Measurements from ENCODE around the gene NCDN.

The NCDN gene

DNA sequence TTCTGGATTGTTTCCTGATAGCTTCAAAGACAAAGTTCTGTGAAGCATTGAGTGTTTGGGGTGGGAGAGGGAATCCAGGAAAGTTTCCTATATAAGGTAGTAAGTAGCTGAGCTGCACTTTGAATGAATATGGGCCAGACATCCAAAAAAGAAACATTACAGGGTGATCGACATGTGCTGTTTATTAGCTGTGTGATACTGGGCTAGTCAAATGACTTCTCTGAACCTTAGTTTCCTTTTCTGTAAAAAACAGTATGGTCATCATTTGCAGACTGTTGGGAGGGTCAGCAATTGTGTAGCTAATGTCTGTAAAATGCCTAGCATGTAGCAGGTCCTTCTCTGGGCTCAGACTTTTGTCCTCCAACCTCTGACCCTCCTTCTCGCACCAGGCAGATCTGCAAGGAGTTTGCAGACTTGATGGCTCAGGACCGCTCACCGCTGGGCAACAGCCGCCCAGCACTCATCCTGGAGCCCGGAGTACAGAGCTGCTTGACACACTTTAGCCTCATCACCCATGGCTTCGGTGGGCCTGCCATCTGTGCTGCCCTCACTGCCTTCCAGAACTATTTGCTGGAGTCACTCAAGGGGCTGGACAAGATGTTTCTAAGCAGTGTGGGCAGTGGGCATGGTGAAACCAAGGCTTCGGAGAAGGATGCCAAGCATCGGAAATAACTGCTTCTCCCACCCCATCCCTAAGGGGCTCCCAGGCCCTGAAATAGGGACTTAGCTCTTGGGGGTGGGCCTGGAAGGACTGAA is 36.6 kb downstream of the NCDN start:
- TF ChIP-seq, protein P1, sequence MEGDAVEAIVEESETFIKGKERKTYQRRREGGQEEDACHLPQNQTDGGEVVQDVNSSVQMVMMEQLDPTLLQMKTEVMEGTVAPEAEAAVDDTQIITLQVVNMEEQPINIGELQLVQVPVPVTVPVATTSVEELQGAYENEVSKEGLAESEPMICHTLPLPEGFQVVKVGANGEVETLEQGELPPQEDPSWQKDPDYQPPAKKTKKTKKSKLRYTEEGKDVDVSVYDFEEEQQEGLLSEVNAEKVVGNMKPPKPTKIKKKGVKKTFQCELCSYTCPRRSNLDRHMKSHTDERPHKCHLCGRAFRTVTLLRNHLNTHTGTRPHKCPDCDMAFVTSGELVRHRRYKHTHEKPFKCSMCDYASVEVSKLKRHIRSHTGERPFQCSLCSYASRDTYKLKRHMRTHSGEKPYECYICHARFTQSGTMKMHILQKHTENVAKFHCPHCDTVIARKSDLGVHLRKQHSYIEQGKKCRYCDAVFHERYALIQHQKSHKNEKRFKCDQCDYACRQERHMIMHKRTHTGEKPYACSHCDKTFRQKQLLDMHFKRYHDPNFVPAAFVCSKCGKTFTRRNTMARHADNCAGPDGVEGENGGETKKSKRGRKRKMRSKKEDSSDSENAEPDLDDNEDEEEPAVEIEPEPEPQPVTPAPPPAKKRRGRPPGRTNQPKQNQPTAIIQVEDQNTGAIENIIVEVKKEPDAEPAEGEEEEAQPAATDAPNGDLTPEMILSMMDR (IDR thresholded peaks at IDR 0.05; ENCODE audit: low read depth, low read length, missing control alignments) = no peak
- DNase-seq (ENCODE audit: low read depth) = no peak
- in situ Hi-C loops (cut with HindIII; ENCODE audit: low sequenced_read_pairs) = no loop called here
- no peak overlapping the region for H3K4me3 ChIP-seq (ENCODE audit: low read depth, low read length)

DNA sequence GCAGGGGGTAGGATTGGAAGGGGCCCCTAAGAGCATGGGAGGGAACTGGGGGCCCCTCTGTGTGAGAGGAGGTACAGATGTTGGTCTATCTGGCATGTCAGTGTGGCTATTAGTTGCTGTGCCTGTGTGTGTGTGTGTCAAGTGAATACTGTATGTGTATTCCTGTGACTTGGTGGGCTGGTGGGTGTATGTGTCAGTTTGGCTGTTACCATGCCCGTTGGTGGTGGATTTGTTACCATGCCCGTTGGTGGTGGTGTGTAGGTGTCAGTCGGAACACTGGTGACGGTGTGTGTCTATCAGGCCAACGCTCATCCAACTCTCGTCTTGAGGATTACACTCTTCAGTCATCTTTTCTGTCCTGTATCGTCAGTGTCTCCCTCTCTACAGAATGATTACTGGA is 38.1 kb downstream of the NCDN start:
- in situ Hi-C loops (cut with HindIII; ENCODE audit: low sequenced_read_pairs) = no loop called here
- no peak overlapping the region for H3K4me3 ChIP-seq (ENCODE audit: low read depth, low read length)
- TF ChIP-seq, protein P1 (IDR thresholded peaks at IDR 0.05; ENCODE audit: low read depth, low read length, missing control alignments) = no peak
- DNase-seq (ENCODE audit: low read depth) = no peak

DNA sequence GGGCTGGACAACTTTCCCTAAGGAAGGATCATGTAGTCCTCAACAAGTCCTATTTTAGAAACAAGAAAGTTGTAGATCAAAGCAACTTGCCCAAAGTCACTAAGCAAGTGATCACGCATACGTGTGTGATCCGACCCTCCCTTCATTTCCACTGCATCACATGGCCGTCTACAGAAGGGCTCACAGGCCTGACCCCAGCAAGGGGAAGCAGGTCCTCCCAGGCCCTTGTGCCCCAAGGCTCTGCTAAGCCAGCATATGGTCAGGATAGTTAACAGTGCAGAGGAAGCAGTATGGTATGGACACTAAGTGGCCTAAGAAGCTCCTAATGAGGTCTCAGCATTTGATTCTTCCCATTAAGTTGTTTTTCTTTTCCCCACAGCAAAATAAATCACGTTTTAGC is 40.3 kb downstream of the NCDN start:
- DNase-seq (ENCODE audit: low read depth) = no peak
- in situ Hi-C loops (cut with HindIII; ENCODE audit: low sequenced_read_pairs) = no loop called here
- H3K4me3 ChIP-seq (ENCODE audit: low read depth, low read length) = no peak overlapping the region
- TF ChIP-seq, protein P1 (IDR thresholded peaks at IDR 0.05; ENCODE audit: low read depth, low read length, missing control alignments) = no peak

DNA sequence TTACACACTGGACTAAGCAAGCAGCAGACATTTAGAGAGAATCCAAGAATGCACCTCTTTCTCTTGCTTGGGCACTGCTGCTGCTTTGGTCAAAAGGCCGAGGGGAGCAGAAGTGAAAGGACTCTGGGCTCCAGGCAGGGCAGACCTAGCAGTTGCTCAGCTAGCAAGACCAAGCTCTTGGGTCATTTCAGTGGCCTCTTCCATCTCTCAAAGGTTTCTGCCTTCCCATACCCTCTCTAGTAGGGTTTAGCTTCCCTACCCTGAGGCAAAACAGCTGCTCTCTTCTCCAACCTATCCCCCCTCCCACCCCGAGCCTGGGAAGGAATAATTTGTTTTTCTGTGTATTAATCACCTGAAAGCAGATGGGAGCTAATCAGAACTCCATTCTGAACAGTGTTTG is 41.3 kb downstream of the NCDN start:
- TF ChIP-seq, protein P1 (IDR thresholded peaks at IDR 0.05; ENCODE audit: low read depth, low read length, missing control alignments) = no peak
- DNase-seq (ENCODE audit: low read depth) = no peak
- in situ Hi-C loops (cut with HindIII; ENCODE audit: low sequenced_read_pairs) = no loop called here
- no peak overlapping the region for H3K4me3 ChIP-seq (ENCODE audit: low read depth, low read length)

DNA sequence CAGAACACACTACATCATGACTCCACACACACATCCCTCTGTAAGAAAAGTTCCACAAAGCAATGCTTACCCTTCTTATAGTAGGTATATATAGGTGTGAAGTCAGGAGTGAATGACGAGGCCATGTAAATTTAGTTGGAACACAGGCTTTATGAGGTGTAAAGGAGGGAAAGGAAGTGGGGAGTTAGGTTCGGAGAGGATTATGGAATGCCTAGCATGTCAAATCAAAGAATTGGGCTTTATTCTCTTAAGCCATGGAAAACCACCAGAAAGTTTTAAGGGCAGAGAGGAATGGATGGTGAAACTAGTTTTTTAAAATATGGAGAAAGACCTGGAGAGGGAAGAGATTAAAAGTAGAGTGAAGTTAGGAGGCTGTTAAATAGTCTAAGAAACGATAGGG is 41.8 kb downstream of the NCDN start:
- no peak for DNase-seq (ENCODE audit: low read depth)
- TF ChIP-seq, protein P1 (IDR thresholded peaks at IDR 0.05; ENCODE audit: low read depth, low read length, missing control alignments) = no peak
- no peak overlapping the region for H3K4me3 ChIP-seq (ENCODE audit: low read depth, low read length)
- in situ Hi-C loops (cut with HindIII; ENCODE audit: low sequenced_read_pairs) = no loop called here

DNA sequence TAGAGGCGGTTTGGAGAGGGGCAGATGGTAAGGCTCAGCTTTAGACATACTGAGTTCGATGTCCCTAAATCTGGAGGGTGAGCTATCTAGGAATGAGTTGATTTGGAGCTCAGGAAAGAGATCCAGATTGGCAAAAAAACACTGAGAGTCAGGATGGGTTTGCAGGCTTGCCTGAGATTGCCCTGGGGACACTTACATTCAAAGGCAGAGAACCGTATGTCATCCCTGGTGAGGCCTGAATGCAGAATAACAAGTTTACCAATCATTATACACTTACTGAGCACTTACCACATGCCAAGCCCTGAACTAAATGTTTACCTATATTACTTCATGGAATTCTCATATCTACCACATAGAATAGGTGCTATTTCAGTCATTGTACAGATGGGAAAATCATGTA is 43.0 kb downstream of the NCDN start:
- no peak for DNase-seq (ENCODE audit: low read depth)
- in situ Hi-C loops (cut with HindIII; ENCODE audit: low sequenced_read_pairs) = no loop called here
- TF ChIP-seq, protein P1 (IDR thresholded peaks at IDR 0.05; ENCODE audit: low read depth, low read length, missing control alignments) = no peak
- no peak overlapping the region for H3K4me3 ChIP-seq (ENCODE audit: low read depth, low read length)

All from astrocyte of the cerebellum (primary cell).